Upper lobe of left lung (tissue), 4 donors: ENCODE results near the gene IL21R.

Experiments used
- POLR2A ChIP-seq, 4 donors: fragments of 450-650 bp; IDR thresholded peaks; one replicate each; pipeline ENCODE4 v1.5.1; 2016 to 2017; ENCODE audit warnings: antibody characterized with exemption in 4 of 4, mild to moderate bottlenecking in 2 of 4
- POLR2AphosphoS5 ChIP-seq, 2 donors: sonication (generic); formaldehyde crosslinking; IDR thresholded peaks; one replicate each; pipeline ENCODE4 v1.5.1; 2017; ENCODE audit warnings: antibody characterized with exemption in 2 of 2
- TF ChIP-seq, protein P1 (sequence below), 6 experiments: fragments of 450-650 bp in 4 of 6; fragments of 200-600 bp in 2 of 6; sonication (generic) in 2 of 6; IDR thresholded peaks; one replicate each; pipeline ENCODE4 v1.5.1; 2016 to 2019; ENCODE audit warnings: antibody characterized with exemption in 6 of 6

DNA sequence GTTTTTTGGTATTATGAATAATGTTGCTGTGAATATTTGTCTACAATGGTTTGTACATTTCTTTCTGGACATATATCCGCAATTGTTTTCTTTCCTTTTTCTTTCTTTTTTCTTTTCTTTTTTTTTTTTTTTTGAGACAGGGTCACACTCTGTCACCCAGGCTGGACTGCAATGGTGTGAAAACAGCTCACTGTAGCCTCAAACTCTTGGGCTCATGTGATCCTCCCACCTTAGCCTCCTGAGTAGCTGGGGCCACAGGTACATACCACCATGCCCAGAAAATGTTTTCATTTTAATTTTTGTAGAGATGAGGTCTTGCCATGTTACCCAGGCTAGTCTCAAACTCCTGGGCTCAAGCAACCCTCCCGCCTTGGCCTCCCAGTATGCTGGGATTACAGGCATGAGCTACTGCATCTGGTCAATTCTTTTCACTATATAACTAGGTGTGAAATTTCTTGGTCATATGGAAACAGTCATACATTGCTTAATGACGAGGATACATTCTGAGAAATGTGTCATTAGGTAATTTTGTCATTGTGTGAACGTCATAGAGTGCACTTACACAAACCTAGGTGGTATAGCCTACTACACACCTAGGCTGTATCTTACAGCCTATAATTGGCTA lies 15.2 kb downstream of the IL21R start:
- TF ChIP-seq, protein P1, sequence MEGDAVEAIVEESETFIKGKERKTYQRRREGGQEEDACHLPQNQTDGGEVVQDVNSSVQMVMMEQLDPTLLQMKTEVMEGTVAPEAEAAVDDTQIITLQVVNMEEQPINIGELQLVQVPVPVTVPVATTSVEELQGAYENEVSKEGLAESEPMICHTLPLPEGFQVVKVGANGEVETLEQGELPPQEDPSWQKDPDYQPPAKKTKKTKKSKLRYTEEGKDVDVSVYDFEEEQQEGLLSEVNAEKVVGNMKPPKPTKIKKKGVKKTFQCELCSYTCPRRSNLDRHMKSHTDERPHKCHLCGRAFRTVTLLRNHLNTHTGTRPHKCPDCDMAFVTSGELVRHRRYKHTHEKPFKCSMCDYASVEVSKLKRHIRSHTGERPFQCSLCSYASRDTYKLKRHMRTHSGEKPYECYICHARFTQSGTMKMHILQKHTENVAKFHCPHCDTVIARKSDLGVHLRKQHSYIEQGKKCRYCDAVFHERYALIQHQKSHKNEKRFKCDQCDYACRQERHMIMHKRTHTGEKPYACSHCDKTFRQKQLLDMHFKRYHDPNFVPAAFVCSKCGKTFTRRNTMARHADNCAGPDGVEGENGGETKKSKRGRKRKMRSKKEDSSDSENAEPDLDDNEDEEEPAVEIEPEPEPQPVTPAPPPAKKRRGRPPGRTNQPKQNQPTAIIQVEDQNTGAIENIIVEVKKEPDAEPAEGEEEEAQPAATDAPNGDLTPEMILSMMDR (IDR thresholded peaks at IDR 0.05), result no peak
- TF ChIP-seq POLR2A (IDR thresholded peaks at IDR 0.05) (no peak), POLR2AphosphoS5 (IDR thresholded peaks at IDR 0.05) (no peak)
